Measurements from ENCODE around the gene CCDC78.

CCDC78 gene

GRCh38 chr16:736936-737481 lies 10.8 kb upstream of the CCDC78 start:
- DNase-seq = no peak

DNA sequence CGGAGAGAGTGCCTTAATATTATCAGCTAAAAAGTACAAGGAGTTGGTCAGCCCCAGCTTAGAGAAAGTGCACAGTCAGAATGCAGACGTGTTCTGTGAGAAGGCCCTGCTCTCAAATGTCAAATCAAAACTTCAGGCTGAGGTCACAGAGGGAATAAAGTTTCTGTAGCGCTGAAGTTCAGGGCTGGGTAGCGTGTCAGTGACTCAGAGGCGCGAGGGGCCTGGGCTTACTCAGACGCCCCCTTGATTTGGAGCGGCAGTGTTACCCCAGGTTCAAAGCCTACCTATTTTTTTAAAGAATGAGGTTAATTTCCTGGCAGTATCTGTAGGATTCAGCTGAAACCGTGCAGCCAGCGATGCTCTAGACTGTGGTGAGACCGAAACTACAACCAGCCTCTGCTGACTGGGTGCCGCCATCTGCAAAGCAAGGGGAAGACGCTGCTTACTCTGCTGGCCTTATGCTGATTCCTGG lies 9.8 kb upstream of the CCDC78 start:
- no peak for DNase-seq

GRCh38 chr16:734981-735881 lies 9.0 kb upstream of the CCDC78 start:
- DNase-seq = no peak

GRCh38 chr16:734208-734980 lies 8.2 kb upstream of the CCDC78 start:
- DNase-seq = no peak

DNA sequence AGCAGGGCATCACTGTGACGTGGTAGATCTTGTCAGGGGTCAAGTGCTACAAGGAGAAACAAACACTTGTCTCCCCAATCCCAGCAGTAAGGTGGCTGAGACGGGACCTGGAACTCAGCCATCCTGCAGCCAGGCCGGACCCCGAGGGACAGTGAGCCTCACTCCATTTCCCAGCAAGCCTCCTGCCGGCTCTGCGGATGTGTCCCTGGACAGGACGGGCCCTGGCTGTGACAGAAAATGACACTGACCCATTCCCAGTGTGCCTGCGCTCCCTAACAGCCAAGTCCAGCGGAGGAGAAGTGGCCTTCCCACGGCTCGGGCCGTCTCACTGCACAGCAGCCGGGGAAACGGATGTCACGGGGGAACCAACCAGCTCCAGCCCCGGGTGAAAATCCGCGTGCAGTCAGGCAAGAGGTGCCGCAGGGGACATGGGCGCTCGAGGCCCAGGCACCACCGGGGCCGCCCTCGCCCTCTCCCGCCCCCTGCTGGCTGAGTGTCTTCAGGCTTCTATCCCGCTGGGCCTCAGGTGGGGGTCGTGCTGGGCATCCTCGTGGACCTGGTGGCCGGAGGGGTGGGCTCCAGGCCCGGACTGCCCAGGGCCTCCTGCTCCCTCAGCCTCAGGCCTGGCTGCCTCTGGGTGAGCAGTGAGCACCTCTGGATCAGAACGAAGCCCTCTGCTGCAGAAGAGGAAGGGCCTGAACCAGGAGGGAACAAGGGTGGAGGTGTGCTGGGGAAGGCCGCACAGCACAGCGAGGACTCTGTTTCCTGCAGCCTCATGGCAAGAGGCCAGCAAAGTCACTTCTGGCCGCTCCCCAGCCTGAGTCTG lies 7.4 kb upstream of the CCDC78 start:
- no peak for DNase-seq

- peak; percentile 32 for DNase-seq
Observed at GRCh38 chr16:732936-733335, 6.7 kb upstream of the CCDC78 start.

GRCh38 chr16:732332-732731 lies 6.1 kb upstream of the CCDC78 start:
- DNase-seq = no peak

DNA sequence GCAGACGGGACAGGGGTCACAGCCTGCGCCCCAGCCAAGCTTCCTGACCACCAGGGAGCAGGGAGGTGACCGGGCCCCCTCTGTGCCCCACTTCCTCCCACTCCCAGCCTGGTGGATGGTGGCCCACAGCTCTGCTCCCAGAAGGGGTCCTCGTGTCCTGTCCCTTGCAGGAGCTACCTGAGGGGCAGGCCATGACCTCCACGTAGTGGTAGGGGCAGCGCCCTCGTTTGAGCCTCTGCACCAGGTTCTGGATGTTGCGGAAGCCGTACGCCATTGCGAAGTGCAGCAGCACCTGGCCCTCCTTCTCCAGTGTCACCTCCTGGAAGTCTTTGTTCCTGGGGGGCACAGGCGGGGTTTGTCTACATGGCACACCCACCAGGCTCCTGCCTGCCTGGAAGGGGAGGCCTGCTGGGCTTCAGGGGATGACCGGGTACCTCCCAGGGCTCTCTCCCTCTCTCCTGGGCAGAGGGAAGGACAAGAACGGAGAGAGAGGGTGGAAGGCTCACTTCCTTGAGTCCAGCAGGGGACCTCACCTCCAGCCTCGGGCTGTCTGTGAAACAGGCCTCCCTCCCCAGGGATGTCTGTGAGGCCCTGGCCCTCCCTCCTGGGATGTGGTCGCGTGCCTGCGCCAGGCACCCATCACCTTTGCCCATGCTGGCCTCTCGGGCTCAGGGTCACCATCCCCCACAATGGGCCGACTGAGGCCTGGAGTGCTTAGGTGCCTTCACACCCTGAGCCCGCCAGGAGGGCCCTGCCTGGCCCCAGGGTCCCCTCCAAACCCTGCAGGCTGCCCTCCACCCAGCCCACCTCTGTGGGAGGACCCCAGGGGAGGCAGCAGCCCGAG lies 4.6 kb upstream of the CCDC78 start:
- DNase-seq = no peak

DNA sequence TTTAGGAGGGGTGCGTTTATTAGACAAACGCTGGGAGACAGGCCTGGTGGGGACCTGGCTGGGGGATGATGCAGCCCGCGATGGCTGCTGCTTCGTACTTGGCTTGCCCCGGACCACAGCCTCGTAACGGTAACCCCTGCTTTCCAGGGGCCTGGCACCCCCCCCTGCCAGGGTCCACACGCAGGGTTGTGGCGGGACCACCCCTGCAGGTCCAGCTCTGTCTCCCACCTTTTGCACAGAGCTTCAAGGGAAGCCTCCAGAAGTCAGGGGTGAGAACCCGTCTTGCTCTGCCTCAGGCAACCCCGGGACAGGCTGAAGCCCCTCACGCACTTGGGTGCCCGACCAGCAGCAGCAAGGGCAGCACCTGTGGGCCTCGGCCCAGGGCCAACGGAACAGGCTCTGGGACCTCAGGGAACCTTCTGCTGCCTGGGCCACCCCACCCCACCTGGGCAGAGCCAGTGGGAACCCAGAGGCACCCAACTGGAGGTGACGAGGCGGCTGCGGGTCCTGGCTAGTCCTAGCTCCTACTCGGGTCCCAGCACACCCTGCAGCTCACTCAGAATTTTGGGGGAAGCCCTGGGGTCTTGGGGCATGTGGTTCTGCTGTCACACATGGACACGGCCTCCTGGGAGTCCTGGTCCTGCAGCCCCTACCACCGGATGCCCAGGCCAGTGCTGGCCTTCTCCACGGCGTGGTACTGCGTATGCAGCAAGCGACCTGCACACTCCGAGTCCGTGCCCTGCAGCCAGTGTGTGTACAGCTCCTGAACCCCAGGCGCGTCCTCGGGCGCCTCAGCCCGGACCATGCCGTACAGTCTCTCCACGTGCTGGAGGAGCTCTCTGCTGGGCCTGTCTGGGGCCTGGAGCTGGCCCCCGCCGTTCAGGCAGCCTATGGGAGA lies 3.8 kb upstream of the CCDC78 start:
- no peak for DNase-seq

- no peak for DNase-seq
Observed at GRCh38 chr16:728890-729744, 2.9 kb upstream of the CCDC78 start.

DNA sequence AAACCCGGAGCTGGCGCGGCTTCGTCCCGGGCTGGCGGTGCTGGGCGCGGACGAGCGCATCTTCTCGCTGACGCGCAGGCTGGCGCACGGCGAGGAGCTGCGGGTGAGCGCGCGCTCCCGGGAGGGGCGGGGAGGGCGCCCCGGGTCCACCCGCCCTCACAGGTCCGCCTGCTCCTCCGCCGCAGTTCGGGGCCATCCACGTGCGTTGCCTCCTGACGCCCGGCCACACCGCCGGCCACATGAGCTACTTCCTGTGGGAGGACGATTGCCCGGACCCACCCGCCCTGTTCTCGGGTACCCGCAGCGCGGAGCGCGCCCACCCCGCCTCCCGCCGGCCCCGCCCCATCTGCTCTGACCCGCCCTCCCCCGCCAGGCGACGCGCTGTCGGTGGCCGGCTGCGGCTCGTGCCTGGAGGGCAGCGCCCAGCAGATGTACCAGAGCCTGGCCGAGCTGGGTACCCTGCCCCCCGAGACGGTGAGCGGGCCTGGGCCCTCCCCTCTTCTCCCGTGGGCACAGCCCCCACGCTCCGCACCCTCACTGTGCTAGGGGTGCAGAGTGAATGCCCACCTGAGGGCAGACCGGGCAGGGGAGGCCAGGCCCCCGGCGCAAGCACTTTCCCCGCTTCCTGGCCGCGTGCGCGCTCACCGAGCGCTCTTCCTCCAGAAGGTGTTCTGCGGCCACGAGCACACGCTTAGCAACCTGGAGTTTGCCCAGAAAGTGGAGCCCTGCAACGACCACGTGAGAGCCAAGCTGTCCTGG lies 2.1 kb upstream of the CCDC78 start:
- peak; percentile 72 for DNase-seq

- no peak for DNase-seq
Observed at GRCh38 chr16:727291-727977, 1.2 kb upstream of the CCDC78 start.

DNA sequence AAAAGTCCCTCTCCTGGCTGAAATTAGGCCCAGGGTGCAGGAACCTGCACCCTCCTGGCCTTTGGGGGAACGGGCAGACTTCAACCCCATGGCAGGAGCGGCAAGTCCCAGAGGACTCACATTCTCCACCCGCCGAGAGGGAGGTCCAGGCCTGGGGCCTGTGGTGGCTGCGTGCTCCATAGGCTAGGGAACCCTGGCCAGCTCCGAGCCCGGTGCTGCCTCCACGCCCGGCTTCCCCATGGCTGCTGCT lies 130 bp downstream of the CCDC78 start:
- DNase-seq = no peak

DNA sequence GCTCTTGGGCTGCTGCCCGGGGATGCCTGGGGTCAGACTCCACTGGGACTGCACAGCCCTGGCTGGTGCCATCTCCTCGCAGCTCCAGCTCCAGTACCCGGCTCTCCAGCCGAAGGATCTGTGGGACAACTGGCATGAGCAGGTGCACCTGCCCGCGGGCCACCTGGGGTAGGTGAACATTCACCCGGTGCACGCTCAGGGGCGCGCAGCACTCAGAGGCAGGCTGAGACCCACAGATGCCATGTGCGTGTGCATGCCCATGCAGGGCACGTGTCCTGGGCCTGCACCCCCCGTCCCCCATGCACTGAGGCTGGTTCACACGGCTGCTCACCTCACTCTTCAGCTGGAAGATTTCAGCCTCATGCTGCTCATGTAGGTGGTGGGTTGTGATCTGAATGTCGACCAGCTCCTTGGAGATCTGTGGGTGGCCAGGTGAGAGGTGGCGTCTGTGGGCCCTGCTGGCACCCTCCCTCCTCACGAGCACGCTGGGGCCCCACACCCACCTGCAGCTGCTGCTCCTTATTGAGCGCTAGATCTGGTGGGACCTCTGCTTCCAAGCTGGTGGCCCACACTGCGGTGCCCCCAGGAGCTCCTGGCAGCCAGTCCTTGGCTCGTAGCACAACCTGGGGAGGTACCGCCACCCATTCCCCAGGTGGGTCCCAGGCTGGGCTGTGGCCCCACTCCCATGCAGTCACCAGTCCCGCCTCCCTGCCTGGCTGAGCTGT lies 618 bp downstream of the CCDC78 start:
- DNase-seq = no peak

DNA sequence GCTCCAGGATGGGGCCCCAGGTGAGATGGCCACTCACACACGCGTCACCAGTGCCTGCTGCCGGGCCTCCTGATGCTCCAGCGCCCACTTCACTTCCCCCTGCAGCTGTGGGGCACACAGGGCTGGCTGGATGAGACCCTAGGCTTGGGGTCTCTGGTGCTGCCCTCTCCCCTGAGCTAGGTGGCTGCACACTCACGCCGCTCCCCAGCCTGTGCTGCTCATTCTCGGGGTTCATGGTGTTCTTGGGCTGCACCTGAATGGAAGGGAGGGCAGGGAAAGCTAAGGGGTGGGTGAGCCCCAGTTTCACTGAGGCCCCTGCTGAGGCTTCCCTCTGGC lies 1.2 kb downstream of the CCDC78 start:
- DNase-seq = no peak

DNA sequence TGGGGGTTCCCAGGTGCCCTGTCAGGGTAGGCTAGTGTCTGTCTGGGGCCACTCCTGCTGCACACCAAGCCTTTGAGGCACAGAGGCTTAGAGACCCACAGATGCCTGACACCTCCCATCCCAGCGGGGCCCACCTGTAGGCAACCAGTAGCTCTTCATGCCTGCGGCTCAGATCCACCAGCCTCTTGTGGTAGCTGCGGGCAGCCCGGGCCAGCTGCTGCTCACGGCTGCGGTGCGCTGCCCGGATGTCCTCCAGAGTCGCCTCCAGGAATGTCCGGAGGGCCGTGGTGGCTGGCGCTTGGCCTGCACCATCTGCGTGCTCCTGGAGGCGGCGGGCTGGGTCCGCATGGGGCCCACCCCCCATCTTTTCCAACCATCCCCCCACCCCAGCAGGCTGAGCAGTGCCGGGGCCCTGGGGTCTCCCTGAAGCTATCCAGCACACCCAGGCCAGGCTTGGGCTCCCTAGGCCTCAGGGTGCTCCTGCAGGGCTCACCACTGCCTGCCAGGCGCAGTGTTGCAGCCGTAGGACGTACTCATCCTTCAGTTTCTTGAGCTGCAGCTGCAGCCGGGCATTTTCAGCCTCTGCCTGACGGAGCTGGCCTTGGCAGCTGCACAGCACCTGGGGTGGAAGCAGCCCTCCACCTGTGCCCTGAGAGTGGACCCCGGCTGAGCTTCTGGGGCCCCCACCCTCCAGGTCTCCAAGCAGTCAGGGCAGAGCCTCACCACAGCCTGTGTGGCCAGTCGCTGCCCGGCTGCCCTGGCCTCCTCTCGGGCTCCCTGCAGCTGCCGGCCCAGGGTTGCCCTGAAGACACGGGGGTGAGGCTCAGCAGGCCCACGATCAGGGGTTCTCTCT lies 1.8 kb downstream of the CCDC78 start:
- no peak for DNase-seq

DNA sequence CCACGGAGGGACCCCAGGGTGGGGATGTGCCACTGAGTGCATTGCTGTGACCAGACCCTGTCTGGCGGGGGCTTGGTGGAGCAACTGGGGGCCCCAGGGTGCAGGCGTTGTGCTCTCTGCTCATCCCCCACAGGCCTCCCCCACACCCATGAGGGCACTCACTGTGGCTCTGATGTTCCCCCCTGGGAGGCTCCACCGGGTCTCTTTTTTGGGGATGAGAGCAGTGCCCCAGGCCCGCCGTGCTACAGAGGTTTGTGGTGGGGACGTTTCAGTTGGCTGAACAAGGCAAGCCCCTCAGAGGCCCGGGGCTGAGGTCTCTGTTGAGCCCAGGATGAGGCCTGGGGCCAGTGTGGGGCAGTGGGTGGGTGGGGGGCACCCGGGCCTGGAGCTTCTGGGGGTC lies 2.5 kb downstream of the CCDC78 start:
- DNase-seq = no peak

Measured in fibroblast of skin of right biceps (primary cell).